GM12801 (cell line): Measurements from ENCODE around the gene ABHD8.

ENCODE experiments used
- CTCF ChIP-seq: IDR thresholded peaks from one replicate; pipeline ENCODE4 v1.5.1; 2011; ENCODE audit warnings: control low read depth; ENCODE audit not compliant: insufficient read length; ENCODE audit errors: extremely low read depth

The ABHD8 gene

DNA sequence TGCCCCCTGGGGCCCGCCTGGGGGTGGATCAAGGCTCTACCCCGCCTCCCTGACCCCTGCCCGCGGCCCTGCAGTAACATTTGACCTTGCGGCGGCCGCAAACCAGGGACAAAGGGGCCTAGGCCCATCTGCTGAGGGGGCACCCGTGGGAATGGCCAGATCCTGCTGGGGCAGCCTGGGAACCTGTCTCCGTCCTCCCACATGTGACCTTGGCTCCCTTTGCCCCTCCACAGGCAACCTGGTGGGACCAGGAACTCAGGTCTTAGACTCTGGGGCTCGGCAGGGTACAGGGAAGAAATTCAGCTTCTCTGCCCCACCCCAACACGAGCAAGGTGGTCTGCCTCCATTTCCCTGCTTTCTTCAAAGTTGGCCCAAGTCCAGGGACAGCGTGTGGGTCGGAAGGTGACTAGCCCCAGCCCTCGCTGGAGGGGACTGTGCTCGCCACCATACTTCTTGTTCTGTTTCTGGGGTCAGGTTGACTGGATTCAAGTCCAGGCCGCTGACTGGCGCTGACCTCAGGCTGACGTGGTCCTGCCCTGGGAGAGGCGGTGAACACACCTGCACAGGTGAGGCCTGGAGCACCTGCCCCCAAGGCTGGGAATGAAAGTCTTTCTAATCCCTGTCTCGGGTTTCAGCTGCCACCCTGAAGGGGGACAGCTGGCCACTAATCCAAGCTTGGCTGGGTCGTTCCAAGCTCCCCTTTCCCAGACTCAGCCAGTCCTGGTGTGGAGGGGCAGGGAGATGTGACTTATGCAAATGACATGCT is 55.0 kb downstream of the ABHD8 start:
- TF ChIP-seq CTCF = no peak

DNA sequence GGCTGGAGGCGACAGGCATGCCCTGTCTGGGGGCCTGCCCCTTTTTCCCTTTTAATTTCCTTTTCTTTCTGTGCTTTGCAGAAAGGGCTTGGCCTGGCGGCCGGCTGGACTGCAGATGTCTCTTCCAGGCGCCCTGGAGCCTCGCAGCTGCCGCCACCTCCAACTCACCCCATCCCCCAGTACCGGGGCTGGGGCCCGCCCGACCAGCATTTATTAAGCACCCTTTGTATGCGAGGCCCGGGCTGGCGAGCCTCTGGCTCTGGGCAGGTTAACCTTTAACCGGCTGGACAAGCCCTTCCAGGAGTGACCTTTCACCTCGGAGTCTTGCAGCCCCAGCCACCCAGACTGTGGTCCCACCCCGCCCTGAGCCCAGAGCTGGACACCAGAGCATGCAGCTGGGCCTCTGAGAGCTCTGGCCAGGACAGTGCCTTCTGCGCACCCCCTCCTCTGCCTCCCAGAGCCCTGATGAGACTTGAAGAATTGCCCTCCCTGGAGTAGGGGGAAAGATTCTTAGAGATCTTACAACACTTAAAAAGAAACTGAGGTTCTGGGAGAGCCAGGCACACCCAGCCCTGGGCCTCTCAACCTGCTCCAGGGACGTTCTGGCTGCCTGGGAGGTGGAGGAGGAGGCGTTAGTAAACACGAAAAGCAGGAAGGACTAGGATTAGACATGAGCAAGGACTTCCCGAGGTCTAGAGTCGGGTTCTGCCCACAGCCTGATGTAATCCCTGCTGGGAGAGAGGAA is 56.4 kb downstream of the ABHD8 start:
- no peak for TF ChIP-seq CTCF

DNA sequence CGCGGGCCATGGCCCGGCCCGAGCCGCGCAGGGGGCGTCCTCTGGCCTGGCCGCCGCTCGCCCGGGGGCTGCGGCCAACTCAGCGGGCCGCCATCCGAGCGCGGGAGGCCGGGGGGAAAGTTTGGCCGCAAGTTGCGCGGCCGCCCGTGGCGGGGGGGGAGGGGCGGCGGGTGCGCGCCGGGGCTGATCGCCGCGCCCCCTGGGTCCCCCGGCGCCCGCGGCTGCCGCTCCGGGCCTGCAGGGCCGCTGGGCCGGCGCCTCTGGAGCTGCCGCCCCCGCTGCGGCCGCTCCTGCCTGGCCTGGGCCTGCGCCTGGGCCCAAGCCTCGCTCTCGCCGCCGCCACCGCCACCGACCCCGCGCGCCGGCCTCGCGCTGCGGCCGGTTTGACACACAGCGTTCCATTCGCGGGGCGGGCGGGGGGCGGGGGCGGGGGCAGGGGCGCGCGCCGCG is 57.7 kb downstream of the ABHD8 start, which contains the start of gene NR2F6:
Gene NR2F6, minus strand, starts transcription at position 385 of the 450 bp plus-strand sequence. CDS start 699 bp downstream, outside the sequence.
- TF ChIP-seq CTCF = no peak

DNA sequence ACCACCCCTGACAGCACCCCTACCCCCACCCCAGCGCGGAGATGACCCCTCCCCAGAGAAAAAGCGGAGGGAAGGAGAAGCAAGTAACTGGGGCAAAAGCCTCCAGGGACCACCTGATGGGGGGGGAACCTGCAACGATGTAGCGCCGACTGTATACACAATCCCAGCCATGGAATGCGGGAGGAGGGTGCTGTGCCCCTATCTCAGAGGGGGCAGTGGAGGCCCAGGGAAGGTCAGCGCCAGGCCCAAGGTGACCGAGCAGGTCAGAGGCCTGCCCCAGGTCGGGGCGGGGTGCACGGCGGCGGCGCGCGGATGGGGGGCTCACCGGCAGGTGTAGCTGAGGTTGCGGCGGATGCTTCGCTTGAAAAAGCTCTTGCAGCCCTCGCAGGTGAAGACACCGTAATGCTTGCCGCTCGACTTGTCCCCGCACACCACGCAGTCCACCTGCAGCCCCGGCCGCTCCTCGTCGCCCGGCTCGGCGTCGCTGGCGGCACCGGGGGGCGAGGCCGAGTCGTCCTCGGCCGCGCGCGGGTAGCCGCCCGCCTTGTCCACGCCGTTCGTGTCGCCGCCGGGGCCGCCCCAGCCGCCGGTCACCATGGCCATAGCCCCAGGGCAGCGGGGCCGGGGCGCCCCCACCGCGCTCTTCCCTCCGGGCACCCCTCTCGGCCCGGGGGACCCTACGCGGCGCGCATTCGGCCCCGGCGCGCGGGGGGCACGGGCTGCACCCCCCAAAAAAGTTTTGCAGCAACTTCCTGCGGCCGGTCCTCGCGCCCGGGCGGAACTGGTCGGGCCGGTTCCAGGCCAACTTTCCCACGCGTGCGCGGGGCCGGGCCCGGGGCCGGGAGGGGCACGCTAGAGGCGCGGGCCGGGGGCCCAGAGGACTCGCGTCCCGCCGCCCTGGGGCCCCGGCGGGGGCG is 58.3 kb downstream of the ABHD8 start:
- no peak for TF ChIP-seq CTCF

DNA sequence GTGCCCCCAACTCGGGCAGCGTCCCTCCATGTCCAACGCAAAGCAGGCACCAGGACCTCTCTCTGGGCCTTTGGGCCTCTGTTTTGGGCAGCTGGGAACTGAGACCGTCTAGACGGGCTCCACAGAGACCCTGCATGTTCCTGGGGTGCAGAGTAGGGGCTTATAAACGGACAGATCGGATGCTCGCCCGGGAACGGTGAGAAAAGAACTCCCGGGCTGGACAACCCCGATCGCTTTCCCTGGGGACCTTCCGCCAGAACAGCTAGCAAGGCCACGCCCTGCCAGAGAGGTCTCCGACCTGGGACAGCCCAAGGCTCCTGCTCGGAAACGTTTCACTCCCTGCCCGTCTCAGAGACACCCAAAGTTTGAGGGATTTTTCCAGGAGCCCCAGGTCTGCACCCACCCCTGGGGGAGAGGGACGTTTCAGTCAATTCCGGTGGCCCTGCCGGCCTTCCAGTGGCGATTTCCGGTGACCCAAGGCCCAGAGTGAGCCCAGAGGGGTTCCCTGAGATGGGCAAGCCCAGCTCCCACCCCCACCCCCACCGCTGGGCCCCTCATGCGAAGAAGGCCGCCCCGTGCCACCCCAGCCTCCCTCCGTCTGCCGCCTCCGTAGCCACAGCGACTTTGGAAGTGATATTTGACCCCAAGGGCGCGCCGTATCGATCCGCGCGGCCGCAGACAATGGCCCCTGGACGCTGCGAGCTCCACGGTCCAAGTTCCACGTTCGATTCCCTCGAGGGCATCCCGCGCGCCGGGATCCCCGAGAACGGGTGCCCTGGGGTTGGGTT is 59.2 kb downstream of the ABHD8 start:
- no peak for TF ChIP-seq CTCF

- no peak for TF ChIP-seq CTCF
Observed at GRCh38 chr19:17243211-17243829, 59.9 kb downstream of the ABHD8 start.
